Stimulated activated CD8-positive, alpha-beta memory T cell treated with anti-CD3 and anti-CD28 coated beads, Interleukin-7, amount 100 ng/mL, for 1 hour (primary cell): Measurements from ENCODE around the gene TIMM13.

Experiments
- DNase-seq, 2 donors: peaks; one replicate each; pipeline ENCODE4 v3.0.0-alpha.2; 2020; ENCODE audit warnings: low read depth in 2 of 2

Gene TIMM13

DNA sequence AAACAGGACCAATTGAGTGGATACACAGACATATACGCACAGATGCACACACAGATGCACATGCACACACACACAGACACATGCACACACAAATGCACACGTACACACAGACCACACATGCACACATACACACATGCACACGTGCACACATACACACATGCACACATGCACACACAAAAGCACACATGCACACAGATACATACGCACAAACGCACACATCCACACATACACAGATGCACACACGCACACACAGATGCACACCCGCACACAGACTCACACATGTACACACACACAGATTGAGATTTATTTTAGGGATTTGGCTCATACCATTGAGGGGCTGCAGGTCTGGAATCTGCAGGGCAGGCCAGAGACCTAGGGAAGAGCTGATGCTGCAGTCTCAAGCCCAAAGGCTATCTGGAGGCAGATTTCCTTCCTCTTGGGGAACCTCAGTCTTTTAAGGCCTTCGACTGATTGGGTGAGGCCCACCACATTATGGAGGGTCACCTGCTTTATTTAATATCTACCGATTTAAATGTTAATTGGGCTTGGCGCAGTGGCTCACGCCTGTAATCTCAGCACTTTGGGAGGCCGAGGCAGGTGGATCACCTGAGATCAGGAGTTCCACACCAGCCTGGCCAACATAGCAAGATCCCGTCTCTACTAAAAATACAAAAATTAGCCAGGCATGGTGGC lies 44.7 kb downstream of the TIMM13 start:
- no peak for DNase-seq

DNA sequence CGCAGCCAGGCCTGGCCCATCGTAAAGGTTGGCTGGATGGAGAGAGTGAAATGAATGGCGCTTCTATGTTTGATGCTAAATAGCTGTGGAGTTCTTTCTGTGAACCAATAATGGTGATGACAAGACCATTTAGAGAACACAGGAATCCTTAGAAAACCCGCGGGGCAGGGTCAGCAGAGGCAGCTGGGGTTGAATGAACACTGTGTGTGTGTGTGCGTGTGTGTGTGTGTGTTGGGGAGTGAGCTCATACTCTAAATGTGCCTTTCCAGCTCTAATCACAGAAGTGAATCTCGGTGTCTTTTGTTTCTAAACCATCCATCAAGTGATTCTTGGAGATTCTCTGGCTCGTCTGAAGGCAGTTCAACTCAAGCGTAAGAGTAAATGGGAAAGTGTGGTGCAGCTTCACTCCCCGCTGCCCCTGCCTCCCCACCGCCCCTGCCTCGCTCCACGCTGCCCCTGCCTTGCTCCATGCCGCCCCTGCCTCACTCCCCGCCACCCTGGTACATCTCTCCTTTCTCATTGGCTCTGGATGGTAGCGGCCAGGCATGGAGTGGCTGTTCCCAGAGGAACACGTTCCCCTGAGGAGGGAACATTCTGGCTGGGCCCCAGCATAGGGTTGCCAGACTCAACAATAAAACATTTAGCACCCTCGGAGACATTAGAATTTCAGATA lies 46.1 kb downstream of the TIMM13 start:
- DNase-seq = no peak

DNA sequence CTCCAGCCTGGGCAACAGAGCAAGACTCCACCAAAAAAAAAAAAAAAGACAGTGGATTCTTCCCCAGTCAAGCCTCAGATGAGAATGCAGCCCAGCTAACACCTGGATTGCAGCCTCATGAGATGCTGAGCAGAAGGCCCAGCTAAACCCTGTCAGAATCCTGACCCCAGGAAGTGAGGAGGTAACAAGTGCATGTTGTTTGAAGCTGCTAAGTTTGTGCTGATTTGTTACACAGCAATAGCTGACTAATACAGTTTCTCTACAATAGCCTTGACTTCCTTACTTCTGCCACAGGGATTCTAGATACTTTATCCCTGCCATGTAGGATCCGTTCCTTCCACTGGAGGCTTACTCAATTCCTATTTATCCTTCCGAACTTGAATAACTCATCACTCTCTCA lies 46.8 kb downstream of the TIMM13 start:
- DNase-seq = no peak

DNA sequence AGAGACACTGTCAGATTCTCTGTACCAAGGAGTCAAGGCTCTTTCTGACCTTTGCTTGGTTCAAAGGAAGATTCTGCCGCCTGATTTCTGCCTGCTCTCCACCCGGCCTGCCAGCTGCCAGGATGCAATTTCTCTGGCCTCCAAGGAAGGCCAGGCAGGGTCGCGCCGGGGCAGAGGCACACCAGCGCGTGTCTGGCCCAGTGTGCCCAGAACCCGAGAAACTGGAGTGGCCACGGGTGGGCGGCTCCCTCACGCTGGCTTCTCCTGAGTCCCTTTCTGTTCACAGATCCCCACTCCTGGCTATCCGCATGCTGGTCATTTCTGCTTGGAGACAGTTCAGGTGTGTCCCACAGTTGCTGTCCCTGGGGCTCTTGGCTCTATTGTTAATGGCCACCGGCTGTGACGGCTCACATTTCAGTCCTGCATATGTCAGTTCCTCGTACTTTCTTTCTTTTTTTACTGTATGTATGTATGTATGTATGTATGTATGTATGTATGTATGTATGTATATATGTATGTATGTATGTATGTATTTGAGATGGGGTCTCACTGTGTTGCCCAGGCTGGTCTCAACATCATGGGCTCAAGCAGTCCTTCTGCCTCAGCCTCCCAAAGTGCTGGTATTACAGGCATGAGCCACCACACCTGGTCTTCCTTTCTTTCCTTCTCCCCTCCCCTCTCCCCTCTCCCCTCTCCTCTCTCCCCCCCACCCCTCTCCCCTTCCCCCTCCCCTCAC lies 50.4 kb downstream of the TIMM13 start:
- no peak for DNase-seq
